Muscle layer of duodenum (tissue), 2 donors: ENCODE results near the gene NUDT3.
"Not testable (repeated sequence)": the region's sequence is repeated elsewhere in the genome, so short reads cannot be mapped to it uniquely, and the experiment has no call there.

Experiments used
- H3K27ac ChIP-seq: one replicate; pipeline ENCODE4 v1.7.0; 2013; ENCODE audit warnings: mild to moderate bottlenecking, low read length
- H3K27me3 ChIP-seq: one replicate; pipeline ENCODE4 v1.7.0; 2013; ENCODE audit warnings: low read depth, mild to moderate bottlenecking, control low read depth, low read length
- H3K36me3 ChIP-seq, 2 donors: one replicate each; pipeline ENCODE4 v1.7.0; 2013; ENCODE audit warnings: low read length in 2 of 2, control low read depth in 1 of 2, mild to moderate bottlenecking in 1 of 2; ENCODE audit not compliant: insufficient read depth in 2 of 2, control insufficient read depth in 1 of 2
- H3K4me1 ChIP-seq, 2 donors: one replicate each; pipeline ENCODE4 v1.7.0; 2013; ENCODE audit warnings: low read length in 2 of 2, mild to moderate bottlenecking in 2 of 2, control low read depth in 1 of 2, moderate library complexity in 1 of 2; ENCODE audit not compliant: insufficient read depth in 2 of 2, control insufficient read depth in 1 of 2
- H3K4me3 ChIP-seq, 2 donors: one replicate each; pipeline ENCODE4 v1.7.0; 2013; ENCODE audit warnings: low read length in 2 of 2, low read depth in 1 of 2, mild to moderate bottlenecking in 1 of 2
- H3K9me3 ChIP-seq, 2 donors: one replicate each; pipeline ENCODE4 v1.7.0; 2013; ENCODE audit warnings: low read length in 2 of 2, control low read depth in 1 of 2, mild to moderate bottlenecking in 1 of 2; ENCODE audit not compliant: control insufficient read depth in 1 of 2
- donor health status: healthy.

The NUDT3 gene

DNA sequence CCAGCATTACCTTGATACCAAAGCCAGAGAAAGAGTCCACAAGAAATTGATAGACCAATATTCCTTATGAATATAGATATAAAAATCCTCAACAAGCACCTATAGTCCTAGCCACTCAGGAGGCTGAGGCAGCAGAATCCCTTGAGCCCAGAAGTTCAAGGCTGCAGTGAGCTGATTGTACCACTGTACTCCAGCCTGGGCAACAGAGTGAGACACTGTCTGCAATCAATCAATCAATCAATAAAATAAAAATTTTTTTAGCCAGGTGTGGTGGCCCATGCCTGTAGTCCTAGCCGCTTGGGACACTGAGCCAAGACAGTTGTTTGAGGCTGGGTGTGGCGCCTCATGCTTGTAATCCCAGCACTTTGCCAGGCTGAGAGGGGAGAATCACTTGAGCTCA, 124.7 kb downstream of the NUDT3 start:
- no peaks in the 10 kb centered on the region for H3K36me3 ChIP-seq
- peaks cover 0 to 1% of the 10 kb centered on the region in 2 donors for H3K9me3 ChIP-seq
- no peaks in the 10 kb centered on the region for H3K27me3 ChIP-seq
- no peaks in the 10 kb centered on the region for H3K4me1 ChIP-seq
- H3K4me3 ChIP-seq = no peak overlapping the region
- no peak overlapping the region for H3K27ac ChIP-seq

DNA sequence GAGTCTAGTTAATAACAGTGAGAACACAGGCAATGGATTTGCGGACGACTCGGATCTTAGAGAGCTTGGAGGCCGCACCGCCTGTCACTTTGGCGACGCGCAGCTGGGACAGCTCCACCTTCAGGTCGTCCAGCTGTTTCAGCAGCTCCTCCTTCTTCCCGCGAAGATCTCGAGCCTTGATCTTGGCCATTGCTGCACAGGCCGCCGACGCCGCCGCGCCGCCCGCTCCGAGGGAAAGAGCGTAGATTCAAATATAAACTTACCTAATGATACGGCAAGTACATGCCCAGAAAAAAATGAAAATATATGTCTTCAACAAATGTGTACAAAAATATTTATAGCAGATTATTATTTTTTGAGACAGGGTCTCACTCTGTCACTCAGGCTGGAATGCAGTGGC, 129.0 kb downstream of the NUDT3 start:
- H3K4me1 ChIP-seq, H3K27me3 ChIP-seq, H3K4me3 ChIP-seq, H3K36me3 ChIP-seq, H3K9me3 ChIP-seq, H3K27ac ChIP-seq: not testable (repeated sequence)

DNA sequence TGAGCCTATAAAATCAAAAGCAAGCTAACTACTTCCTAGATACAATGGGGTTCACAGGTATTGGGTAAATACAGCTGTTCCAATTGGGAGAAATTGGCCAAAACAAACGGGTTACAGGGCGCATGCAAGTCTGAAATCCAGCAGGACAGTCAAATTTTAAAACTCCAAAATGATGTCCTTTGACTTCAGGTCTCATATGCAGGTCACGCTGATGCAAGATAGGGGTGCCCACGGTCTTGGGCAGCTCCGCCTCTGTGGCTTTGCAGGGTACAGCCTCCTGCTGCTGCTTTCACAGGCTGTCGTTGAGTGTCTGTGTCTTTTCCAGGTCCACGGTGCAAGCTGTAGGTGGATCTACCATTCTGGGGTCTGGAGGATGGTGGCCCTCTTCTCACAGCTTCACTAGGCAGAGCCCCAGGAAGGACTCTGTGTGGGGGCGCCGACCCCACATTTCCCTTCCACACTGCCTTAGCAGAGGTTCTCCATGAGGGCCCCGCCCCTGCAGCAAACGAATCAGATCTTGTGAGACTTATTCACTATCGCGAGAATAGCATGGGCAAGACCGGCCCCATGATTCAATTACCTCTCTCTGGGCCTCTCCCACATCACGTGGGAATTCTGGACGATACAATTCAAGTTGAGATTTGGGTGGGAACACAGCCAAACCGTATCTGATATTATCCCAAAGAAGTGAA, 131.7 kb downstream of the NUDT3 start:
- H3K27me3 ChIP-seq = no peaks in the 10 kb centered on the region
- H3K36me3 ChIP-seq = no peaks in the 10 kb centered on the region
- H3K9me3 ChIP-seq = peaks cover 0 to 2% of the 10 kb centered on the region in 2 donors
- no peaks in the 10 kb centered on the region for H3K4me1 ChIP-seq
- H3K27ac ChIP-seq = no peak overlapping the region
- H3K4me3 ChIP-seq = no peak overlapping the region

DNA sequence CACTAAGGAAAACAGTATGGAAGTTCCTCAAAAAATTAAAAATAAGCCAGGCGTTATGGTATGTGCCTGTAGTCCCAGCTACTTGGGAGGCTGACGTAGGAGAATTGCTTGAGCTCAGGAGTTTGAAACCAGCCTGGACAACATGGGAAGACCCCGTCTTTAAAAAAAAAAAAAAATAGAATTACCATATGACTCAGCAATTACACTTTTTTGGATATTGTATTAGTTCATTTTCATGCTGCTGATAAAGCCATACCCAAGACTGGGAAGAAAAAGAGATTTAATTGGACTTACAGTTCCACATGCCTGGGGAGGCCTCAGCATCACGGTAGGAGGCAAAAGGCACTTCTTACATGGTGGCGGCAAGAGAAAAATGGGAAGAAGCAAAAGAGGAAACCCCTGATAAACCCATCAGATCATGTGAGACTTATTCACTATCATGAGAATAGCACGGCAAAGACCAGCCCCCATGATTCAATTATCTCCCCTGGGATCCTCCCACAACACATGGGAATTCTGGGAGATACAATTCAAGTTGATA, 132.9 kb downstream of the NUDT3 start:
- H3K4me3 ChIP-seq = no peak overlapping the region
- H3K9me3 ChIP-seq = peaks cover 0 to 2% of the 10 kb centered on the region in 2 donors
- no peaks in the 10 kb centered on the region for H3K4me1 ChIP-seq
- no peak overlapping the region for H3K27ac ChIP-seq
- H3K36me3 ChIP-seq = no peaks in the 10 kb centered on the region
- no peaks in the 10 kb centered on the region for H3K27me3 ChIP-seq

DNA sequence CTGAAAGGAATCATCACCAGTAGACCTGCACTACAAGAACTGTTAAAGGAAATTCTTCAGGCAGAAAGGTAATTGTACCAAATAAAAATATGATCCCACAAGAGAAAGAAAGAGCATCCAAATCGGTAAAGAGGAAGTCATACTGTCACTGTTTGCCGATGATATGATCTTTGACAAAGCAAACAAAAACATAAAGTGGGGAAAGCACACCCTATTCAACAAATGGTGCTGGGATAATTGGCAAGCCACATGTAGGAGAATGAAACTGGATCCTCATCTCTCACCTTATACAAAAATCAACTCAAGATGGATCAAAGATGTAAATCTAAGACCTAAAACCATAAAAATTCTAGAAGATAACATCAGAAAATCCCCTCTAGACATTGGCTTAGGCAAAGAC, 140.1 kb downstream of the NUDT3 start:
- not testable (repeated sequence) for H3K27ac ChIP-seq, H3K9me3 ChIP-seq, H3K36me3 ChIP-seq, H3K27me3 ChIP-seq, H3K4me3 ChIP-seq
- peaks cover 3 to 10% of the 10 kb centered on the region in 2 donors for H3K4me1 ChIP-seq

DNA sequence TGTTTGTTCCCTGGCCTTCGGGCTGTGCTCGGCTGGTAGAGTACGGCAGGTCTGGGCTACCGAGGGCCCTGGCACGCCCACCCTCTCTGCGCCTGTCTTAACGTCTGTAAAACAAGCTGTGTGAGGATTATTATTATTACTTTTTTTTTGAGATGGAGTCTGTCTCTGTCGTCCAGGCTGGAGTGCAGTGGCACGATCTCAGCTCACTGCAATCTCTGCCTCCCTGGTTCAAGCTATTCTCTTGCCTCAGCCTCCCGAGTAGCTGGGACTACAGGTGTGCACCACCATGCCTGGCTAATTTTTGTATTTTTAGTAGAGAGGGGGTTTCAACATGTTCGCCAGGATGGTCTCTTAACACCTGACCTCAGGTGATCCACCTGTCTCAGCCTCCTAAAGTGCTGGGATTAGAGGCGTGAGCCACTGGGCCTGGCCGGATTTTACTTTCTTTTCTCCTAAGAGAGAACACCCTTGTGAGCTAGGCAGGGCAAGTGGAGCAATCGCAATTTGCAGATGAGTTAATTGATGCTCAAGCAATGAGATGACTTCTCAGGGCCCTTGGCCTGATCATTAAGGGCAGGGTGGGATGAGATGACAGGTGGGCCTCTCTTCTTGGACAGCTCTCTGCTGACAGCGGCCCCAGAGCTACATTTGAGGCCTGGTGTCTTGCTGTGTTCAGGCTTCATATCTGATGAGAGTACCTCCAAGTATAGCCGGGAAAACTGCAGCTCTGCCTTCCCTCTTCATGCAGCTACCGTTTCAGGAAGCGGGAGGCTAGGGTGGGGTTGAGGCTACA, 142.8 kb downstream of the NUDT3 start:
- Histone ChIP-seq H3K36me3 (no peaks in the 10 kb centered on the region), H3K9me3 (no peaks in the 10 kb centered on the region), H3K27ac (peak overlapping the region; percentile 67), H3K4me3 (peak overlapping the region; percentile 66 to 87), H3K27me3 (no peaks in the 10 kb centered on the region), H3K4me1 (peaks cover 3 to 13% of the 10 kb centered on the region in 2 donors)

DNA sequence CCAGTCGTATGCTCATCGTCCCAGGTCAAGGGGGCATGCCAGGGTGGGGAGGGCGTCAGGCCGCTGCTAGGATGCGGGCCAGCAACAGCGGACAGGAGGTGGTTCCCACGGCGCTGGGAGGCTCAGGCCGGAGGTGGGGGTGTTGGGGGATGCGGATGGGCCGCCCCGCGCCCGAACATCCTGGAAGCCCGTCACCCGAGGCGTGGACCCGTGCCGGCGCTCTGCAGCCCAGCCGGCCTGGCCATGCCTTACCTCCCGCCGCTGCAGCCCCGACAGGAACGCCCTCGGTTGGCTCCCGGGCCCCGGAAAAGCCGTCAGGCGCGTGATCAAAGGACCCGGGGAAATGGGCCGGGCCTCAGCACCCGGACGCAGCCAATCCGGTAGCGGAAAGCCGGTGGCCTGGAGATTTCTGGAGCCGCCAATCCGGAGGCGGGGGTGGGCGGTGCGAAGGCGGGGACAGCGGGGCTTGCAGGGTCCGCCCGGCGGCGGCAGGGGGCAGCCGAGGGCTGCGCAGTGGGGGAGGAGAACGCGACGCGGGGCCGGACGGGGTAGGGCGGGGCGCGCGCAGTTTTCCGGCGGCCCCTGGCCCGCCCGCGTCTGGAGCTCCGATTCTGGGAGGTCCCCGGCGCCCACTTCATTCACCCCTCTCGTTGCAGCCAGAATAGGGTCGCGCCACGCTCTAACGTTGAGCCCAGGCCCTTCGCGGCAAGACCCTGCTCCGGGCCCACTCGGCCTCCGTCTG, 143.6 kb downstream of the NUDT3 start, which contains the start of gene SMIM29:
SMIM29 (minus strand) TSS at position 280 of the 742 bp plus-strand sequence. CDS start 1,215 bp downstream, outside the sequence.
- peak within 1 kb of the TSS; percentile 67 for H3K27ac ChIP-seq
- H3K4me1 ChIP-seq = peaks cover 3 to 20% of the 10 kb centered on the region in 2 donors
- H3K9me3 ChIP-seq = no peaks in the 10 kb centered on the region
- peaks cover 0 to 4% of the 10 kb centered on the region in 2 donors for H3K36me3 ChIP-seq
- no peaks in the 10 kb centered on the region for H3K27me3 ChIP-seq
- peak within 1 kb of the TSS; percentile 82 to 87 for H3K4me3 ChIP-seq

DNA sequence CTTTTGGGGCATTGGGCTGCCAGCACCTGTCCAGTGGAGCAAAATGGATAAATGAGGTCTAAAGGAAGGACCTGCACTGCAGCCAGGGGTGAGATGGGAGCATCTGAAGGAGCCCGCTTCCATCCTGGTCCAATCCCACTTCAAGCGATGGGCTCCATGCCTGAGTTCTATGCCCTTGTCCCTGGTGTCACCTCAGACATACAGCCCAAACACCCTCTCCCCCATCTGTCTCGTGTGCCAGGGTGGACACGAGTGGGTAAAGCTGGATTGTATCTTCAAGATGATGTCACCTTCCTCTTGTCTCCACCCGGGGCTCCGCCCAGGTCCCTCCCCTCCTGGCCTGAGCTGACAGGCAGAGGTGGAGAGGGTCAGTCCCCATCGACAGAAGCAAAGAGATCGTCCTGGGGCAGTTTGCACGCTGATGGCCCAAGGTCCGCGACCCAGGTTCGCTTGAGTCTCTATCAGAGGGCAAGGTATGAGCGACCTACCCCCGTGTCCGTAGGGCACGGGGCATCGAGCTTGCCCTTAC, 144.2 kb downstream of the NUDT3 start:
- H3K4me1 ChIP-seq = peaks cover 3 to 22% of the 10 kb centered on the region in 2 donors
- peaks cover 0 to 4% of the 10 kb centered on the region in 2 donors for H3K36me3 ChIP-seq
- no peaks in the 10 kb centered on the region for H3K9me3 ChIP-seq
- no peaks in the 10 kb centered on the region for H3K27me3 ChIP-seq
- peak overlapping the region; percentile 82 to 87 for H3K4me3 ChIP-seq
- peak overlapping the region; percentile 67 for H3K27ac ChIP-seq

DNA sequence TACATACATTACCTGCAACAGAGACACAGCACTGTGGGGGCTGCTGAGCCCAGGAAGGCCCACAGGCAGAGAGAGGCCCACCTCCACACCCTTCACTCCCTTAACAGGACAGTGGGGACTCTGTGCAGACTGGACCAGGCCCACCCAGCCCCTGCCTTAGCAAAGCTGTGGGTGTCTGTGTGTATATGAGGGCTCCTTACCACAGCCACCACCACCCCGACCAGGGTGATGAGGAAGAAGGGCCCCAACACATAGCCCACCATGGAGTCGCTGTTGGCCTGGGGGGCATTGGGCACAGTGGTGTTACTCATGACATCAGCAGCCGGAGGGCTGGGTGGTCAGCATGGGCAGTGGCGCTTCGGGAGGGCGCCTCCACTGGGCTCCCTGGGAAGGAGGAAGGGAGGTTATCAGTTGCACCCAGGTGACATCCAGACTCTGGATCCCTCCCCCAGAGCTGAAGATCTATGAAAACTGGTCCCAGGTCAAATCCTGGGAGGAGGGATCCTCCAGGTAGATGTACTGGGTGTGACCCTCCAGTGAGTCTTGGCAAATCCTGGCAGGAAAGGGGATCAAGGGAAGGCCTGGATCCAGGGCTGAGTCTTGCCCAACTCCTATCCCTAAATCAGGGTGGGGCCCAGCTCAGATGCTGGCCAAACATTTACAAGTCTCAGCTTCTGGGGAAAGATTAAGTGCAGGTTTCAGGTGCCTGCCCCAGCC, 144.8 kb downstream of the NUDT3 start:
- Histone ChIP-seq H3K27me3 (no peaks in the 10 kb centered on the region), H3K4me3 (peak overlapping the region; percentile 82 to 87), H3K36me3 (peaks cover 0 to 4% of the 10 kb centered on the region in 2 donors), H3K27ac (peak overlapping the region; percentile 67), H3K9me3 (no peaks in the 10 kb centered on the region), H3K4me1 (peaks cover 3 to 22% of the 10 kb centered on the region in 2 donors)

DNA sequence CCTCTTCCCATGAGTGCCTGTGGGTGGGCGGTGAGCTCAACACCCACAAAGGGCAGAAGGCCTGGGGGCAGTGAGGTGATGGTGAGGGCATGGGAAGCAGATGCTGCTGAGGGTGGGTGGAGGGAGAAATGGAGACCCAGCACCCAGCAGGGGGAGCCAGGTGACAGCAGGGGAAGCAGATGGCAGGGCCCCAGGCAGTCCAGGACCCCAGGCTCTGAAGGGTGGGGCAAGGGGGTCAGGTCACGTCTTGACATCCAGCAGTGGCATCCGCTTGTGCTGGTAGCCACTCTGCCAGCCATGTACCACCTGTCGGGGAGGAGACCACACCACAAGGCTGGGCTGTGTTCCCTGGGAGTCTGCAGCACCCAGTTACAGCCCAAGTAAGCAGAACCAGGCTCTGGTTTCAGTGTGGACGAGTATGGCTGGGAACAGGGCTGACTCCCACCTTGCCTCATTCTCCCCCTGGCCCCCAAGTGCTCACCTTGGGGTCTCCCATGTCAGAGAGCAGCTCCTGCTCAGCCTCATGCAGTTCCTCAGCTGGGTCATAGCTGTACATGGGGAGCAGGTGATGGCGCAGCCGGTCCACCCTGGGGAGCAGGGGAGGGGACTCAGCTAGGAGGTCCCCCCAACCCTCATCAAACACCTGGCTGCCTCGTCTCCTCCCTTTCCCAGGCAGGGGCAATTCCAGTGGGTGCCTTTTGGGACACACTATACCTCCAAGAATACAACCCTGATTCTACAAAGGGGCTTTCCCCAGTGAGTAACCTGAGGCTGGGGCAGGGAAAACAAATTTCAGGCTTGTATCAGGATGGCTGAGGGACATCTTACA, 145.7 kb downstream of the NUDT3 start:
- no peaks in the 10 kb centered on the region for H3K9me3 ChIP-seq
- no peak overlapping the region for H3K4me3 ChIP-seq
- peaks cover 2 to 7% of the 10 kb centered on the region in 2 donors for H3K36me3 ChIP-seq
- no peaks in the 10 kb centered on the region for H3K27me3 ChIP-seq
- H3K27ac ChIP-seq = no peak overlapping the region
- peaks cover 3 to 22% of the 10 kb centered on the region in 2 donors for H3K4me1 ChIP-seq
